SH-SY5Y (cell line): Measurements from ENCODE around the gene GALR3.

Source experiments
- GATA2 ChIP-seq: IDR thresholded peaks from 2 replicates; pipeline ENCODE4 v1.6.1; 2011; ENCODE audit warnings: mild to moderate bottlenecking, low read depth, low read length
- GATA3 ChIP-seq: IDR thresholded peaks from 2 replicates; pipeline ENCODE4 v1.6.1; 2011; ENCODE audit warnings: low read depth, mild to moderate bottlenecking, low read length, moderate library complexity

Gene GALR3

GRCh38 chr22:37809672-37810333 is 13.4 kb upstream of the GALR3 start:
- TF ChIP-seq GATA2 (no peak), GATA3 (no peak)

GRCh38 chr22:37811867-37812266 is 11.3 kb upstream of the GALR3 start:
- TF ChIP-seq GATA3 (no peak), GATA2 (no peak)

- no peak for TF ChIP-seq GATA3
- TF ChIP-seq GATA2, result no peak
Measured at GRCh38 chr22:37812869-37813678, 10.1 kb upstream of the GALR3 start.

GRCh38 chr22:37815593-37815992 is 7.6 kb upstream of the GALR3 start:
- TF ChIP-seq GATA2 (no peak), GATA3 (no peak)

GRCh38 chr22:37816543-37817180 is 6.5 kb upstream of the GALR3 start:
- TF ChIP-seq GATA2 (no peak), GATA3 (no peak)

- TF ChIP-seq GATA3 (no peak), GATA2 (no peak)
Measured at GRCh38 chr22:37817705-37818408, 5.3 kb upstream of the GALR3 start.

GRCh38 chr22:37818409-37819104 is 4.6 kb upstream of the GALR3 start:
- no peak for TF ChIP-seq GATA2

GRCh38 chr22:37819105-37819433 is 4.1 kb upstream of the GALR3 start:
- no peak for TF ChIP-seq GATA2

- no peak for TF ChIP-seq GATA3
- TF ChIP-seq GATA2, result no peak
Measured at GRCh38 chr22:37820350-37820749, 2.8 kb upstream of the GALR3 start.

GRCh38 chr22:37822079-37822833 is 926 bp upstream of the GALR3 start:
- TF ChIP-seq GATA3 (no peak), GATA2 (no peak)

GRCh38 chr22:37824674-37825641 is 1.8 kb downstream of the GALR3 start:
- TF ChIP-seq GATA2 (no peak), GATA3 (no peak)

- TF ChIP-seq GATA3, result no peak
- no peak for TF ChIP-seq GATA2
Measured at GRCh38 chr22:37827056-37827455, 3.9 kb downstream of the GALR3 start.
